ENCODE results near the gene USPL1. TPM values are rescaled to one million over a fixed set of nuclear protein-coding genes. Genes with fewer than 3 reads are reported as not detected.

The USPL1 gene
- total RNA-seq, 1 donor from 2014 or later = 21.9 TPM

GRCh38 chr13:30685320-30685859 lies 67.7 kb downstream of the USPL1 start:
- no peak for DNase-seq (ENCODE audit: low spot score, unreplicated experiment)
- no peak for TF ChIP-seq CTCF (IDR thresholded peaks at IDR 0.05; ENCODE audit: unreplicated experiment)
- no peak overlapping the region for H3K4me3 Mint-ChIP-seq (ENCODE audit: low read depth)

GRCh38 chr13:30685987-30686386 lies 68.3 kb downstream of the USPL1 start:
- no peaks in the 10 kb centered on the region for H3K36me3 Mint-ChIP-seq (ENCODE audit: insufficient read depth)
- no peak for DNase-seq (ENCODE audit: low spot score, unreplicated experiment)
- no peaks in the 10 kb centered on the region for H3K4me1 Mint-ChIP-seq (ENCODE audit: low read depth)
- no peak for TF ChIP-seq CTCF (IDR thresholded peaks at IDR 0.05; ENCODE audit: unreplicated experiment)
- no peak overlapping the region for H3K4me3 Mint-ChIP-seq (ENCODE audit: low read depth)
- peaks cover 5% of the 10 kb centered on the region for H3K27me3 Mint-ChIP-seq
- H3K27ac Mint-ChIP-seq = no peak overlapping the region
- H3K9me3 Mint-ChIP-seq (ENCODE audit: low read depth) = peaks cover 4% of the 10 kb centered on the region

More at GRCh38 chr13:30685320-30685859, 67.7 kb downstream of the USPL1 start:
- no peaks in the 10 kb centered on the region for H3K4me1 Mint-ChIP-seq (ENCODE audit: low read depth)
- peaks cover 5% of the 10 kb centered on the region for H3K27me3 Mint-ChIP-seq
- peaks cover 4% of the 10 kb centered on the region for H3K9me3 Mint-ChIP-seq (ENCODE audit: low read depth)
- no peak overlapping the region for H3K27ac Mint-ChIP-seq
- H3K36me3 Mint-ChIP-seq (ENCODE audit: insufficient read depth) = no peaks in the 10 kb centered on the region

GRCh38 chr13:30687601-30688000 lies 69.9 kb downstream of the USPL1 start:
- H3K27ac Mint-ChIP-seq = no peak overlapping the region
- no peak for TF ChIP-seq CTCF (IDR thresholded peaks at IDR 0.05; ENCODE audit: unreplicated experiment)
- no peak overlapping the region for H3K4me3 Mint-ChIP-seq (ENCODE audit: low read depth)
- peaks cover 4% of the 10 kb centered on the region for H3K9me3 Mint-ChIP-seq (ENCODE audit: low read depth)
- no peak for DNase-seq (ENCODE audit: low spot score, unreplicated experiment)
- no peaks in the 10 kb centered on the region for H3K36me3 Mint-ChIP-seq (ENCODE audit: insufficient read depth)
- H3K4me1 Mint-ChIP-seq (ENCODE audit: low read depth) = no peaks in the 10 kb centered on the region
- H3K27me3 Mint-ChIP-seq = peaks cover 2% of the 10 kb centered on the region

GRCh38 chr13:30689752-30690151 lies 72.0 kb downstream of the USPL1 start:
- no peak overlapping the region for H3K4me3 Mint-ChIP-seq (ENCODE audit: low read depth)
- no peak for DNase-seq (ENCODE audit: low spot score, unreplicated experiment)
- H3K9me3 Mint-ChIP-seq (ENCODE audit: low read depth) = peaks cover 8% of the 10 kb centered on the region
- H3K4me1 Mint-ChIP-seq (ENCODE audit: low read depth) = no peaks in the 10 kb centered on the region
- H3K27me3 Mint-ChIP-seq = peaks cover 2% of the 10 kb centered on the region
- no peak overlapping the region for H3K27ac Mint-ChIP-seq
- no peak for TF ChIP-seq CTCF (IDR thresholded peaks at IDR 0.05; ENCODE audit: unreplicated experiment)
- H3K36me3 Mint-ChIP-seq (ENCODE audit: insufficient read depth) = no peaks in the 10 kb centered on the region

- H3K4me3 Mint-ChIP-seq (ENCODE audit: low read depth) = no peak overlapping the region
- H3K27me3 Mint-ChIP-seq = peaks cover 5% of the 10 kb centered on the region
- DNase-seq (ENCODE audit: low spot score, unreplicated experiment) = no peak
- H3K9me3 Mint-ChIP-seq (ENCODE audit: low read depth) = peaks cover 8% of the 10 kb centered on the region
- H3K36me3 Mint-ChIP-seq (ENCODE audit: insufficient read depth) = no peaks in the 10 kb centered on the region
- no peak for TF ChIP-seq CTCF (IDR thresholded peaks at IDR 0.05; ENCODE audit: unreplicated experiment)
- H3K27ac Mint-ChIP-seq = no peak overlapping the region
- H3K4me1 Mint-ChIP-seq (ENCODE audit: low read depth) = no peaks in the 10 kb centered on the region
Measured at GRCh38 chr13:30690282-30691188, 72.8 kb downstream of the USPL1 start.

All from progenitor cell of endocrine pancreas (in vitro differentiated cells).